K562 (cell line): ENCODE measurements around the gene MLST8. TPM values are rescaled to one million over a fixed set of nuclear protein-coding genes. Genes with fewer than 3 reads are reported as not detected.

Experiments
- CBX8 ChIP-seq: fragments of 200-600 bp; sonication (generic); IDR thresholded peaks from 2 replicates; pipeline ENCODE4 v1.6.1; 2012; ENCODE audit warnings: borderline replicate concordance, mixed run types, low read depth, mild to moderate bottlenecking, moderate library complexity, mixed read lengths, low read length, control low read depth, inconsistent platforms; ENCODE audit not compliant: poor library complexity, severe bottlenecking; ENCODE audit errors: extremely low read depth
- CHD1 ChIP-seq: fragments of 200-600 bp; sonication (generic); IDR thresholded peaks from one replicate; pipeline ENCODE4 v1.6.1; 2012; ENCODE audit warnings: mild to moderate bottlenecking, moderate library complexity, low read length, inconsistent platforms
- DDX20 ChIP-seq: fragments of 450-650 bp; IDR thresholded peaks from 2 replicates; pipeline ENCODE4 v1.6.1; 2016; ENCODE audit warnings: missing genetic modification characterization, low read depth, mild to moderate bottlenecking, missing compliant biosample characterization, moderate library complexity
- GABPB1 ChIP-seq: sonication (generic); formaldehyde crosslinking; IDR thresholded peaks from 2 replicates; pipeline ENCODE4 v1.8.0; 2022; ENCODE audit warnings: mild to moderate bottlenecking, missing genetic modification reagents
- GABPB2 ChIP-seq: fragments of 250-450 bp; sonication (Bioruptor Pico); conservative IDR thresholded peaks from 2 replicates; pipeline ENCODE4 v1.5.1; 2021; ENCODE audit warnings: mild to moderate bottlenecking
- GTF2A2 ChIP-seq: IDR thresholded peaks from 2 replicates; pipeline ENCODE4 v1.6.1; 2016; ENCODE audit warnings: mild to moderate bottlenecking, missing genetic modification characterization, missing compliant biosample characterization
- TAF9B ChIP-seq: fragments of 450-650 bp; IDR thresholded peaks from 2 replicates; pipeline ENCODE4 v1.6.1; 2018; ENCODE audit warnings: mild to moderate bottlenecking; ENCODE audit not compliant: partially characterized antibody
- TOE1 ChIP-seq, 2 experiments: fragments of 450-650 bp in 1 of 2; sonication (generic) in 1 of 2; formaldehyde crosslinking in 1 of 2; IDR thresholded peaks; 2 replicates each; pipeline versions ENCODE4 v1.7.1 to v1.8.0; 2016 to 2022; ENCODE audit warnings: borderline replicate concordance in 2 of 2, mild to moderate bottlenecking in 2 of 2, antibody characterized with exemption in 1 of 2, inconsistent platforms in 1 of 2, low read depth in 1 of 2, missing genetic modification reagents in 1 of 2, moderate library complexity in 1 of 2
- TRIM24 ChIP-seq, 2 experiments: fragments of 450-650 bp; IDR thresholded peaks; 2 replicates each; pipeline ENCODE4 v1.6.1; 2016
- ZNF224 ChIP-seq: sonication (generic); formaldehyde crosslinking; IDR thresholded peaks from 2 replicates; pipeline ENCODE4 v1.8.0; 2022; ENCODE audit warnings: mild to moderate bottlenecking, missing genetic modification reagents
- ZNF239 ChIP-seq: fragments of 250-450 bp; sonication (Bioruptor Pico); IDR thresholded peaks from 2 replicates; pipeline ENCODE4 v1.4.0; 2020; ENCODE audit warnings: mild to moderate bottlenecking
- ZNF253 ChIP-seq: fragments of 250-450 bp; sonication (Bioruptor Pico); conservative IDR thresholded peaks from 2 replicates; pipeline ENCODE4 v1.6.1; 2021; ENCODE audit warnings: mild to moderate bottlenecking
- ZNF354B ChIP-seq: fragments of 250-450 bp; sonication (Bioruptor Pico); IDR thresholded peaks from 2 replicates; pipeline ENCODE4 v1.4.0; 2020
- polyA plus RNA-seq, 8 experiments: library from polyadenylated mRNA; depleted of rRNA in 4 of 8; stranded (reverse) in 5 of 8; unstranded in 3 of 8; fragments of >200 nt; fragmentation: Nextera tagmentation in 2 of 8; fragmentation: Illumina TruSeq in 1 of 8; extraction: Ambion mirVana in 2 of 8; extraction: Trizol in 1 of 8; gene quantifications; 2 replicates each; pipeline versions ENCODE4 v1.2.1 to v1.2.3, GENCODE V29; 2011 to 2014; ENCODE audit warnings: inconsistent platforms in 1 of 8, missing spikeins in 1 of 8
- total RNA-seq, 7 experiments: library from RNA; depleted of rRNA in 6 of 7; stranded (reverse); fragments of >200 nt in 6 of 7; fragmentation: Illumina TruSeq in 2 of 7; extraction: Trizol in 2 of 7; gene quantifications; 2 replicates each; pipeline versions ENCODE4 v1.2.1 to v1.2.3, GENCODE V29; 2011 to 2021; ENCODE audit warnings: low replicate concordance in 1 of 7
- TF ChIP-seq, protein P1 (sequence below): fragments of 250-450 bp; sonication (Bioruptor Pico); IDR thresholded peaks from 2 replicates; pipeline ENCODE4 v1.8.0; 2021; ENCODE audit warnings: mild to moderate bottlenecking, moderate library complexity
- TF ChIP-seq, protein P2 (sequence below): fragments of 450-650 bp; IDR thresholded peaks from 2 replicates; pipeline ENCODE4 v1.6.1; 2017; ENCODE audit warnings: antibody characterized with exemption, mild to moderate bottlenecking
- TF ChIP-seq, protein P3 (sequence below): fragments of 250-450 bp; sonication (Bioruptor Pico); IDR thresholded peaks from 2 replicates; pipeline ENCODE4 v1.9.0; 2021; ENCODE audit warnings: mild to moderate bottlenecking
- TF ChIP-seq, protein P4 (sequence below): fragments of 250-450 bp; sonication (Bioruptor Pico); IDR thresholded peaks from 2 replicates; pipeline ENCODE4 v1.8.0; 2022; ENCODE audit warnings: moderate library complexity, mild to moderate bottlenecking, inconsistent platforms
- TF ChIP-seq, protein P5 (sequence below): fragments of 450-650 bp; IDR thresholded peaks from one replicate; pipeline ENCODE4 v1.6.1; 2018; ENCODE audit warnings: mild to moderate bottlenecking, moderate library complexity; ENCODE audit not compliant: partially characterized antibody
- TF ChIP-seq, protein P6 (sequence below): sonication (generic); formaldehyde crosslinking; IDR thresholded peaks from 2 replicates; pipeline ENCODE4 v1.9.0; 2022; ENCODE audit warnings: mild to moderate bottlenecking, missing genetic modification reagents

The MLST8 gene
- total and polyA plus RNA-seq, 9 of the 15 experiments (the other 6 are each of a cell fraction or from before 2014, with no cell fraction given) = 1.5 to 116 (median 43.3) TPM

DNA sequence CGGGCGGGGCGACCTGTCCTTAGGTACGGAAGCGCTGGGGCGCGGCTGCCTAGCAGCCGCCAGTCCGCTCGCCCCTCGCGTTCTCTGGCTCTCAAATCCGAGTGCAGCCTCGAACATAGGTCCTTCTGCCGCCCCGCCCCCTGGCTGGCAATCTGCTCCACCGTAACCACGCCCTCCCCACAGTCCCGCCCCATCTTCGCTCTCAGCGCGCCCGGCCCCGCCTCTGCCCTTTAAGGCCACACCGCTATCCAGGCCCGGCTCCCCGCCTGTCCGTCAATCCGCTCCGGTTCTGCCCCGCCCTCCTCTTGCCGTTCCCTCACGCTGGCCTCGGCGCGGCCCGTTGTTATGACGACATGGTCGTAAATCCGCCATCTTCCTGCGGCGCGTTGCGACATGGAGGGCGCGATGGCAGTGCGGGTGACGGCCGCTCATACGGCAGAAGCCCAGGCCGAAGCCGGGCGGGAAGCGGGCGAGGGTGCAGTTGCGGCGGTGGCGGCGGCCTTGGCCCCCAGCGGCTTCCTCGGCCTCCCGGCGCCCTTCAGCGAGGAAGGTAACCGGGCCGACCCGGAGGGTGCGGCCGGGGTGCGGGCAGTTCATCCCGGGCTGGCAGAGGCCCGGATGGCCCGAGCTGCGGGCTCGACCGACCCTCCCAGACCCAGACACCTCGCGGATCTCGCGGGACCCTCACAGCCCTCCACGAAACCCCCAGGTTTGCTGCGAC lies 18.1 kb downstream of the MLST8 start, which contains the start of gene E4F1 (continued):
- TF ChIP-seq GABPB2 (CRISPR knock-in tag) (no peak), DDX20 (no peak), ZNF354B (no peak), TAF9B (no peak), TOE1 (IDR thresholded peaks at IDR 0.05; ENCODE audit: borderline replicate concordance) (no peak), TOE1 (CRISPR knock-in tag; IDR thresholded peaks at IDR 0.05; ENCODE audit: borderline replicate concordance, low read depth) (no peak; the same call in 1 of the 2 replicates), ZNF253 (CRISPR knock-in tag) (no peak), GABPB1 (peak; percentile 73; the same call in 1 of the 2 replicates), ZNF239 (CRISPR knock-in tag) (no peak), CBX8 (no peak), ZNF224 (CRISPR knock-in tag) (no peak), TRIM24 (IDR thresholded peaks at IDR 0.05) (no peak), CHD1 (no peak), GTF2A2 (no peak)
- TF ChIP-seq, protein P1, sequence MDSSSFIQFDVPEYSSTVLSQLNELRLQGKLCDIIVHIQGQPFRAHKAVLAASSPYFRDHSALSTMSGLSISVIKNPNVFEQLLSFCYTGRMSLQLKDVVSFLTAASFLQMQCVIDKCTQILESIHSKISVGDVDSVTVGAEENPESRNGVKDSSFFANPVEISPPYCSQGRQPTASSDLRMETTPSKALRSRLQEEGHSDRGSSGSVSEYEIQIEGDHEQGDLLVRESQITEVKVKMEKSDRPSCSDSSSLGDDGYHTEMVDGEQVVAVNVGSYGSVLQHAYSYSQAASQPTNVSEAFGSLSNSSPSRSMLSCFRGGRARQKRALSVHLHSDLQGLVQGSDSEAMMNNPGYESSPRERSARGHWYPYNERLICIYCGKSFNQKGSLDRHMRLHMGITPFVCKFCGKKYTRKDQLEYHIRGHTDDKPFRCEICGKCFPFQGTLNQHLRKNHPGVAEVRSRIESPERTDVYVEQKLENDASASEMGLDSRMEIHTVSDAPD = no peak
- TF ChIP-seq, protein P2, sequence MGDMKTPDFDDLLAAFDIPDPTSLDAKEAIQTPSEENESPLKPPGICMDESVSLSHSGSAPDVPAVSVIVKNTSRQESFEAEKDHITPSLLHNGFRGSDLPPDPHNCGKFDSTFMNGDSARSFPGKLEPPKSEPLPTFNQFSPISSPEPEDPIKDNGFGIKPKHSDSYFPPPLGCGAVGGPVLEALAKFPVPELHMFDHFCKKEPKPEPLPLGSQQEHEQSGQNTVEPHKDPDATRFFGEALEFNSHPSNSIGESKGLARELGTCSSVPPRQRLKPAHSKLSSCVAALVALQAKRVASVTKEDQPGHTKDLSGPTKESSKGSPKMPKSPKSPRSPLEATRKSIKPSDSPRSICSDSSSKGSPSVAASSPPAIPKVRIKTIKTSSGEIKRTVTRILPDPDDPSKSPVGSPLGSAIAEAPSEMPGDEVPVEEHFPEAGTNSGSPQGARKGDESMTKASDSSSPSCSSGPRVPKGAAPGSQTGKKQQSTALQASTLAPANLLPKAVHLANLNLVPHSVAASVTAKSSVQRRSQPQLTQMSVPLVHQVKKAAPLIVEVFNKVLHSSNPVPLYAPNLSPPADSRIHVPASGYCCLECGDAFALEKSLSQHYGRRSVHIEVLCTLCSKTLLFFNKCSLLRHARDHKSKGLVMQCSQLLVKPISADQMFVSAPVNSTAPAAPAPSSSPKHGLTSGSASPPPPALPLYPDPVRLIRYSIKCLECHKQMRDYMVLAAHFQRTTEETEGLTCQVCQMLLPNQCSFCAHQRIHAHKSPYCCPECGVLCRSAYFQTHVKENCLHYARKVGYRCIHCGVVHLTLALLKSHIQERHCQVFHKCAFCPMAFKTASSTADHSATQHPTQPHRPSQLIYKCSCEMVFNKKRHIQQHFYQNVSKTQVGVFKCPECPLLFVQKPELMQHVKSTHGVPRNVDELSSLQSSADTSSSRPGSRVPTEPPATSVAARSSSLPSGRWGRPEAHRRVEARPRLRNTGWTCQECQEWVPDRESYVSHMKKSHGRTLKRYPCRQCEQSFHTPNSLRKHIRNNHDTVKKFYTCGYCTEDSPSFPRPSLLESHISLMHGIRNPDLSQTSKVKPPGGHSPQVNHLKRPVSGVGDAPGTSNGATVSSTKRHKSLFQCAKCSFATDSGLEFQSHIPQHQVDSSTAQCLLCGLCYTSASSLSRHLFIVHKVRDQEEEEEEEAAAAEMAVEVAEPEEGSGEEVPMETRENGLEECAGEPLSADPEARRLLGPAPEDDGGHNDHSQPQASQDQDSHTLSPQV = no peak
- TF ChIP-seq, protein P3, sequence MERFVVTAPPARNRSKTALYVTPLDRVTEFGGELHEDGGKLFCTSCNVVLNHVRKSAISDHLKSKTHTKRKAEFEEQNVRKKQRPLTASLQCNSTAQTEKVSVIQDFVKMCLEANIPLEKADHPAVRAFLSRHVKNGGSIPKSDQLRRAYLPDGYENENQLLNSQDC (CRISPR knock-in tag) = no peak
- TF ChIP-seq, protein P4, sequence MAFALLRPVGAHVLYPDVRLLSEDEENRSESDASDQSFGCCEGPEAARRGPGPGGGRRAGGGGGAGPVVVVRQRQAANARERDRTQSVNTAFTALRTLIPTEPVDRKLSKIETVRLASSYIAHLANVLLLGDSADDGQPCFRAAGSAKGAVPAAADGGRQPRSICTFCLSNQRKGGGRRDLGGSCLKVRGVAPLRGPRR (CRISPR knock-in tag) = no peak
- TF ChIP-seq, protein P5, sequence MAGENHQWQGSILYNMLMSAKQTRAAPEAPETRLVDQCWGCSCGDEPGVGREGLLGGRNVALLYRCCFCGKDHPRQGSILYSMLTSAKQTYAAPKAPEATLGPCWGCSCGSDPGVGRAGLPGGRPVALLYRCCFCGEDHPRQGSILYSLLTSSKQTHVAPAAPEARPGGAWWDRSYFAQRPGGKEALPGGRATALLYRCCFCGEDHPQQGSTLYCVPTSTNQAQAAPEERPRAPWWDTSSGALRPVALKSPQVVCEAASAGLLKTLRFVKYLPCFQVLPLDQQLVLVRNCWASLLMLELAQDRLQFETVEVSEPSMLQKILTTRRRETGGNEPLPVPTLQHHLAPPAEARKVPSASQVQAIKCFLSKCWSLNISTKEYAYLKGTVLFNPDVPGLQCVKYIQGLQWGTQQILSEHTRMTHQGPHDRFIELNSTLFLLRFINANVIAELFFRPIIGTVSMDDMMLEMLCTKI = no peak
- TF ChIP-seq, protein P6, sequence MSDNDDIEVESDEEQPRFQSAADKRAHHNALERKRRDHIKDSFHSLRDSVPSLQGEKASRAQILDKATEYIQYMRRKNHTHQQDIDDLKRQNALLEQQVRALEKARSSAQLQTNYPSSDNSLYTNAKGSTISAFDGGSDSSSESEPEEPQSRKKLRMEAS = peak; percentile 85
